ENCODE data around the gene PUM2.

PUM2 gene

GRCh38 chr2:20215183-20216040 is 135.2 kb downstream of the PUM2 start:
- DNase-seq, result no peak

- DNase-seq, result no peak
Measured at GRCh38 chr2:20214566-20215182, 136.0 kb downstream of the PUM2 start.

- no peak for DNase-seq
Measured at GRCh38 chr2:20213651-20214565, 136.7 kb downstream of the PUM2 start.

GRCh38 chr2:20212871-20213503 is 137.7 kb downstream of the PUM2 start:
- no peak for DNase-seq

- no peak for DNase-seq
Measured at GRCh38 chr2:20212459-20212870, 138.2 kb downstream of the PUM2 start.

- no peak for DNase-seq
Measured at GRCh38 chr2:20211860-20212458, 138.7 kb downstream of the PUM2 start.

GRCh38 chr2:20211420-20211819 is 139.2 kb downstream of the PUM2 start:
- DNase-seq, result no peak

GRCh38 chr2:20210462-20210861 is 140.2 kb downstream of the PUM2 start:
- DNase-seq, result no peak

GRCh38 chr2:20209373-20210109 is 141.1 kb downstream of the PUM2 start:
- no peak for DNase-seq

GRCh38 chr2:20208476-20208859 is 142.2 kb downstream of the PUM2 start:
- no peak for DNase-seq

- DNase-seq, result no peak
Measured at GRCh38 chr2:20207051-20207450, 143.6 kb downstream of the PUM2 start.

- no peak for DNase-seq
Measured at GRCh38 chr2:20205915-20206524, 144.6 kb downstream of the PUM2 start.

GRCh38 chr2:20205069-20205468 is 145.6 kb downstream of the PUM2 start:
- DNase-seq, result no peak

GRCh38 chr2:20203521-20204225 is 147.0 kb downstream of the PUM2 start:
- DNase-seq, result no peak

- no peak for DNase-seq
Measured at GRCh38 chr2:20203072-20203471, 147.6 kb downstream of the PUM2 start.

GRCh38 chr2:20201671-20202070 is 149.0 kb downstream of the PUM2 start:
- no peak for DNase-seq

- DNase-seq, result no peak
Measured at GRCh38 chr2:20200697-20201555, 149.7 kb downstream of the PUM2 start.

GRCh38 chr2:20199633-20200270 is 150.9 kb downstream of the PUM2 start:
- no peak for DNase-seq

Measured in NCI-H2029 treated with DMSO at 0.1 percent for 48 hours (cell line).